OCI-LY7 (cell line): ENCODE data around the gene KIF22.

Experiments
- EZH2phosphoT487 ChIP-seq: fragments of 200-600 bp; sonication (generic); IDR thresholded peaks from 2 replicates; pipeline ENCODE4 v1.6.1; 2018; ENCODE audit warnings: low read depth, borderline replicate concordance, mild to moderate bottlenecking, mixed run types, antibody characterized with exemption, low read length, moderate library complexity, mixed read lengths
- TF ChIP-seq, protein P1 (sequence below): fragments of 200-600 bp; sonication (generic); conservative IDR thresholded peaks from 2 replicates; pipeline ENCODE4 v1.5.1; 2014; ENCODE audit warnings: mild to moderate bottlenecking, antibody characterized with exemption, low read length, moderate library complexity, mixed read lengths

DNA sequence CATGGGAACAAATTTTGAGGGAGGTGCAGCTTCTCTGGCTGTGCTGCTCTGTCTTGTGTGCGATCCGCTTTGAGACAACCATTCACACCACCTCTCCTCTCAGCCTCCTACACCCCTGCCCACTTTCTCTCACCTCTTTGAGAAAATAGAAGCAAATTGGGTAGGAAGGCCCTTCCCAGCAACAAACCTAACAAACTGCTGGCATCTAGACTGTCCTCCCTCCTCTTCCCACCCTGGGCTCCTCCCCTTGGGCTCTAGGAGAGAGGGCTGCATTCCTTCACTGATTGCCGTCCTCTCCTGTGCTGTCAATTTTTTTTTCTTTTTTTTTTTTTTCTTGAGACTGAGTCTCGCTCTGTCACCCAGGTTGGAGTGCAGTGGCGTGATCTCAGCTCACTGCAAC is 59.0 kb downstream of the KIF22 start:
- TF ChIP-seq, protein P1, sequence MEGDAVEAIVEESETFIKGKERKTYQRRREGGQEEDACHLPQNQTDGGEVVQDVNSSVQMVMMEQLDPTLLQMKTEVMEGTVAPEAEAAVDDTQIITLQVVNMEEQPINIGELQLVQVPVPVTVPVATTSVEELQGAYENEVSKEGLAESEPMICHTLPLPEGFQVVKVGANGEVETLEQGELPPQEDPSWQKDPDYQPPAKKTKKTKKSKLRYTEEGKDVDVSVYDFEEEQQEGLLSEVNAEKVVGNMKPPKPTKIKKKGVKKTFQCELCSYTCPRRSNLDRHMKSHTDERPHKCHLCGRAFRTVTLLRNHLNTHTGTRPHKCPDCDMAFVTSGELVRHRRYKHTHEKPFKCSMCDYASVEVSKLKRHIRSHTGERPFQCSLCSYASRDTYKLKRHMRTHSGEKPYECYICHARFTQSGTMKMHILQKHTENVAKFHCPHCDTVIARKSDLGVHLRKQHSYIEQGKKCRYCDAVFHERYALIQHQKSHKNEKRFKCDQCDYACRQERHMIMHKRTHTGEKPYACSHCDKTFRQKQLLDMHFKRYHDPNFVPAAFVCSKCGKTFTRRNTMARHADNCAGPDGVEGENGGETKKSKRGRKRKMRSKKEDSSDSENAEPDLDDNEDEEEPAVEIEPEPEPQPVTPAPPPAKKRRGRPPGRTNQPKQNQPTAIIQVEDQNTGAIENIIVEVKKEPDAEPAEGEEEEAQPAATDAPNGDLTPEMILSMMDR = no peak
- TF ChIP-seq EZH2phosphoT487 = no peak
